Caco-2 (cell line): ENCODE measurements around the gene PRKAR2B. TPM values are rescaled to one million over a fixed set of nuclear protein-coding genes. Genes with fewer than 3 reads are reported as not detected.

Source experiments
- BruUV-seq: library from RNA; stranded (reverse); fragments of 400-500 nt; replicated peaks from 2 replicates; lab custom pipeline; 2021; lab: Mats Ljungman, UMichigan
- CTCF ChIA-PET: fragments of 300-600 bp; sonication (Branson Sonifier 250); formaldehyde crosslinking; loops from one replicate; lab custom pipeline; 2022; ENCODE audit warnings: antibody characterized with exemption; lab: Charles Lee
- POLR2A ChIA-PET: fragments of 300-600 bp; sonication (Branson Sonifier 250); formaldehyde crosslinking; loops from one replicate; lab custom pipeline; 2022; ENCODE audit warnings: antibody characterized with exemption; lab: Charles Lee
- DNase-seq, 2 experiments: peaks; one replicate each; pipeline versions ENCODE4 v3.0.0 to v3.0.0-alpha.2; 2020 to 2022
- H3K27me3 ChIP-seq: replicated peaks from 2 replicates; pipeline ENCODE4 v1.6.0; 2011; ENCODE audit warnings: low read length; ENCODE audit not compliant: control insufficient read depth, insufficient read depth
- H3K36me3 ChIP-seq: 2 replicates; pipeline ENCODE4 v1.5.1; 2011; ENCODE audit warnings: low read length; ENCODE audit not compliant: control insufficient read depth, insufficient read depth
- H3K4me1 ChIP-seq: fragments of 250-450 bp; sonication (Bioruptor Pico); 2 replicates; pipeline ENCODE4 v1.5.1; 2020; ENCODE audit warnings: mild to moderate bottlenecking
- H3K4me3 ChIP-seq: 2 replicates; pipeline ENCODE4 v1.5.1; 2011; ENCODE audit warnings: low read depth, mild to moderate bottlenecking, control low read depth, low read length
- H3K9me3 ChIP-seq: fragments of 250-450 bp; sonication (Bioruptor Pico); 2 replicates; pipeline ENCODE4 v1.5.1; 2020; ENCODE audit warnings: mild to moderate bottlenecking, moderate library complexity
- H3K27ac Mint-ChIP-seq: one replicate; pipeline ENCODE4 v1.8.0; 2022; ENCODE audit warnings: mixed read lengths; ENCODE audit not compliant: unreplicated experiment
- H3K27me3 Mint-ChIP-seq: one replicate; pipeline ENCODE4 v1.8.0; 2022; ENCODE audit warnings: mixed read lengths; ENCODE audit not compliant: insufficient read depth, unreplicated experiment
- H3K36me3 Mint-ChIP-seq: one replicate; pipeline ENCODE4 v1.8.0; 2022; ENCODE audit warnings: mild to moderate bottlenecking, mixed read lengths; ENCODE audit not compliant: insufficient read depth, unreplicated experiment
- H3K4me1 Mint-ChIP-seq: one replicate; pipeline ENCODE4 v1.8.0; 2022; ENCODE audit warnings: low read depth, mixed read lengths; ENCODE audit not compliant: unreplicated experiment
- H3K4me3 Mint-ChIP-seq: one replicate; pipeline ENCODE4 v1.8.0; 2022; ENCODE audit warnings: mild to moderate bottlenecking, moderate library complexity, mixed read lengths; ENCODE audit not compliant: unreplicated experiment
- H3K9me3 Mint-ChIP-seq: one replicate; pipeline ENCODE4 v1.8.0; 2022; ENCODE audit warnings: mixed read lengths; ENCODE audit not compliant: unreplicated experiment
- CTCF ChIP-seq, 2 experiments: fragments of 200-600 bp in 1 of 2; IDR thresholded peaks; 1 replicate in 1 of 2; 2 replicates in 1 of 2; pipeline versions ENCODE4 v1.5.1 to v1.8.0; 2011 to 2022; ENCODE audit warnings: antibody characterized with exemption in 1 of 2, control low read depth in 1 of 2, inconsistent platforms in 1 of 2, low read depth in 1 of 2, low read length in 1 of 2, mild to moderate bottlenecking in 1 of 2, moderate library complexity in 1 of 2; ENCODE audit not compliant: insufficient read depth in 1 of 2, severe bottlenecking in 1 of 2, unreplicated experiment in 1 of 2
- intact Hi-C: fragments of 100-400 bp; cut with micrococcal nuclease; formaldehyde crosslinking; loops from one replicate; pipeline ENCODE4 v1.10.0; 2022; ENCODE audit not compliant: unreplicated experiment
- total RNA-seq: library from RNA; stranded (reverse); gene quantifications from 2 replicates; pipeline ENCODE4 v1.2.3, GENCODE V29; 2022

Gene PRKAR2B
- total RNA-seq, 1 experiment from 2014 or later = 0.07 TPM

- H3K27me3 Mint-ChIP-seq = peaks cover 11% of the 10 kb centered on the region
- ChIA-PET POLR2A (no interaction called here), CTCF (no interaction called here)
- Histone ChIP-seq H3K36me3 (no peaks in the 10 kb centered on the region), H3K4me3 (no peak overlapping the region), H3K4me1 (no peaks in the 10 kb centered on the region), H3K9me3 (no peaks in the 10 kb centered on the region), H3K27me3 (no peaks in the 10 kb centered on the region)
- H3K27ac Mint-ChIP-seq = no peak overlapping the region
- no peak overlapping the region for H3K4me3 Mint-ChIP-seq
- no peaks in the 10 kb centered on the region for H3K9me3 Mint-ChIP-seq
- DNase-seq = no peak
- no peaks in the 10 kb centered on the region for H3K4me1 Mint-ChIP-seq
- intact Hi-C loops = no loop called here
- no peaks in the 10 kb centered on the region for H3K36me3 Mint-ChIP-seq
- BruUV-seq = no TSS peak
- no peak for TF ChIP-seq CTCF (IDR thresholded peaks at IDR 0.05; ENCODE audit: insufficient read depth in 1 of 2, low read depth in 1 of 2, low read length in 1 of 2, severe bottlenecking in 1 of 2, unreplicated experiment in 1 of 2)
Measured at GRCh38 chr7:107036535-107036934, 8.0 kb upstream of the PRKAR2B start.

GRCh38 chr7:107037717-107038603 is 6.5 kb upstream of the PRKAR2B start:
- no peaks in the 10 kb centered on the region for H3K36me3 Mint-ChIP-seq
- H3K9me3 ChIP-seq = no peaks in the 10 kb centered on the region
- no peak for TF ChIP-seq CTCF (IDR thresholded peaks at IDR 0.05; ENCODE audit: insufficient read depth in 1 of 2, low read depth in 1 of 2, low read length in 1 of 2, severe bottlenecking in 1 of 2, unreplicated experiment in 1 of 2)
- no peak overlapping the region for H3K27ac Mint-ChIP-seq
- no peak overlapping the region for H3K4me3 ChIP-seq
- POLR2A ChIA-PET = no interaction called here
- H3K4me3 Mint-ChIP-seq = no peak overlapping the region
- DNase-seq = no peak
- no peaks in the 10 kb centered on the region for H3K4me1 Mint-ChIP-seq
- H3K27me3 ChIP-seq = no peaks in the 10 kb centered on the region
- no TSS peak for BruUV-seq
- H3K27me3 Mint-ChIP-seq = peaks cover 11% of the 10 kb centered on the region
- H3K9me3 Mint-ChIP-seq = no peaks in the 10 kb centered on the region
- intact Hi-C loops = no loop called here
- no peaks in the 10 kb centered on the region for H3K4me1 ChIP-seq
- CTCF ChIA-PET = no interaction called here
- H3K36me3 ChIP-seq = no peaks in the 10 kb centered on the region

GRCh38 chr7:107039199-107039900 is 5.2 kb upstream of the PRKAR2B start:
- Mint-ChIP-seq H3K4me3 (no peak overlapping the region), H3K4me1 (no peaks in the 10 kb centered on the region), H3K27ac (no peak overlapping the region), H3K36me3 (no peaks in the 10 kb centered on the region), H3K9me3 (no peaks in the 10 kb centered on the region), H3K27me3 (peaks cover 11% of the 10 kb centered on the region)
- POLR2A ChIA-PET = no interaction called here
- no peak for DNase-seq
- CTCF ChIA-PET = no interaction called here
- Histone ChIP-seq H3K9me3 (no peaks in the 10 kb centered on the region), H3K4me3 (no peak overlapping the region), H3K4me1 (no peaks in the 10 kb centered on the region), H3K36me3 (no peaks in the 10 kb centered on the region), H3K27me3 (no peaks in the 10 kb centered on the region)
- intact Hi-C loops = no loop called here
- TF ChIP-seq CTCF (IDR thresholded peaks at IDR 0.05; ENCODE audit: insufficient read depth in 1 of 2, low read depth in 1 of 2, low read length in 1 of 2, severe bottlenecking in 1 of 2, unreplicated experiment in 1 of 2) = no peak
- no TSS peak for BruUV-seq
